ENCODE results near the gene IMPDH1. TPM values are rescaled to one million over a fixed set of nuclear protein-coding genes. Genes with fewer than 3 reads are reported as not detected.
"Not testable (repeated sequence)": the region's sequence is repeated elsewhere in the genome, so short reads cannot be mapped to it uniquely, and the experiment has no call there.

The IMPDH1 gene
- total RNA-seq = 83.0 and 121 TPM in 2 replicates

DNA sequence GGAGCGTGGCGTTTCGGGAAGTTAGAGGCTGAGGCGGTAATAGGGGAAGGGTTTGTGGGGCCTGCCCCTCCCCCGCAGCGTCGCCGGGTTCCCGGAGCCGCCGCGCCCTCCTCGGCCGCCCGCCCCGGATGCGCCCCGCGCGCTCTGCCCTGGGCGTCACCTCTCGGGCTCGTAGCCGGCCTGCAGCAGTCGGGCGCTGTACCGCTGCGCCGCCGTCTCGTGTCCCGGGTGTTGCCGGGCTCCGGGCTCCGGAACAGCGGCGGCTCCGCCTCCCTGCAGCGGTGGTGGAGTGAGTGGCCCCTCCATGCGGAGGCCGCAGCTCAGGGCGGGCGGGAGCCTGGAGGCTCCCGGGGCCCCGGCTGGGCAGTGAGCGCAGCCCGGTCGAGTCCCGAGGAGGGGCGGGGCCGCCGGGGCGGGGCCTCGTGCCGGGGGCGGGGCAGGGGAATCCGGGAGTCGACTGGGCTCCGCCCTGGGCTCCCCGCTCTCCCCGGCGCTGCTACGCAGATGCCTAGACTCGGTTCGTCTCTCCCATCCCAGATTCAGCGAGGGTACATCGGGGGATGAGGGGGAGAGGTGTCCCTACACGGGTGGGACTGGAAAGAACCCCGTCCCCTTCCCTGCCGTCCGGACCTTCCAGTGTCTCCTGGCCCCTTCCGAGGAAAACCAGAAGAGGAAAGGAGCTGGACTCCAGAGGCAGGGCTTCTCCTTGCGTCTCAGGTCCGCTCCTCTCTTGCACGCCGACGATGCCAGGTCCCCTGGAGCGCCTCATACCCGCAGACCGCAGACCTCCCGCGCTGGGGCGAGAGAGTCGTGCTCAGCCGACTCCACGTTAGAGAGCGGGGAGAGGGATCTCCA, at the start of gene IMPDH1:
Gene IMPDH1 (minus strand): TSS at position 387 of the 855 bp plus-strand sequence. CDS start 81 bp downstream, at position 306.
- DNase-seq (ENCODE audit: extremely low read depth, low read depth, low spot score) = no peak

GRCh38 chr7:128459394-128459878, 49.7 kb upstream of the IMPDH1 start:
- no peak for DNase-seq (ENCODE audit: extremely low read depth, low read depth, low spot score)

- no peak for DNase-seq (ENCODE audit: extremely low read depth, low read depth, low spot score)
These were observed 49.2 kb upstream of the IMPDH1 start for GRCh38 chr7:128458956-128459355.

- DNase-seq (ENCODE audit: extremely low read depth, low read depth, low spot score) = not testable (repeated sequence)
These were observed 47.6 kb upstream of the IMPDH1 start for GRCh38 chr7:128457385-128457784.

GRCh38 chr7:128456255-128456725, 46.5 kb upstream of the IMPDH1 start:
- DNase-seq (ENCODE audit: extremely low read depth, low read depth, low spot score) = no peak

GRCh38 chr7:128455543-128456254, 45.9 kb upstream of the IMPDH1 start, which contains the start of gene HILPDA:
Gene HILPDA (plus strand): TSS chr7:128455878. CDS start chr7:128457269, 1,391 bp downstream.
- no peak for DNase-seq (ENCODE audit: extremely low read depth, low read depth, low spot score)

GRCh38 chr7:128454808-128455542, 45.2 kb upstream of the IMPDH1 start:
- no peak for DNase-seq (ENCODE audit: extremely low read depth, low read depth, low spot score)

DNA sequence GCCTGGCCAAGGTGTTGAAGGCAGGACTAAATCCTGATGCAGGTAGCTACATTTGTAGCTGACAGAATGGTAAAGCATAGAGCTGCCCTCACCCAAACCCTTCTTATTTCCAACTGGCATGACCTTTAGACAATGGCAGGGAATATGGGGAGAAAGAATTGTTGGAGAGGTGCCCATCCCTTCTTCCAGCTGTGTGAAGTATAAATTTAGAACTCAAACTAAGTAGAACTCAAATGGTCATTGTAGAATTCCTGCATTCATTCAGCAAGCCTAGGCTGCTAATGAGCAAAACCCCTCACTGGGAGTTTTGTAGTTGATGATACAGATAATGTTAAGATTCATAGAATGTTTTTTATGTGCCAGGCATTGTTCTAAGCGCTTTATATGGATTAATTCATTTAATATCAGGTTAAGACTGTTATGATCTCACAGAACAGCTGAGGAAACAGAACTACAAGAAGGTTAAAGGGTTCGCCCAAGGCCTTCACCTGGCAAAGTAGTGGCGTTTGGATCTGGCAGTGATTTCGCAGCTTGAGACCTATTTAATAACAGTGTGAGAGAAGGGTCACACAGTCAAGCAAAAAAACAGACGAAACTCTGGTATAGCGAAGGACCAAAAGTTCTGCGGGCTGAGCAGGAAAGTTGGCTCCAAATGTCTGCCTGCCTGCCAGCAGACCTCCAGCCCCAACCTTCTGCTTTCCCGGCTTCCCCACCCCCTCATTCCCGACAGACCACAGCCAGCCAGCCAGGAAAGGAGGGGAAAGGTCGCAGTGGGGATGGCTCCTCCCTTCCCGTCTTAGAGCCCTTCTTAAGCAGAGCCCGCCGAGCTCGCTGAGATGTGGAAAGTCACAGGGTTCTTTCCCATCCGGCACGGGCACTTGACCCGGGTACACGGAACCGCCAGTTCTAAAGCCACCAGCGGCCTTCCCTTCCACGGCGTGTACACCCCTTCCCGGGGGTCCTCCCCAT, 44.3 kb upstream of the IMPDH1 start:
- no peak for DNase-seq (ENCODE audit: extremely low read depth, low read depth, low spot score)

DNA sequence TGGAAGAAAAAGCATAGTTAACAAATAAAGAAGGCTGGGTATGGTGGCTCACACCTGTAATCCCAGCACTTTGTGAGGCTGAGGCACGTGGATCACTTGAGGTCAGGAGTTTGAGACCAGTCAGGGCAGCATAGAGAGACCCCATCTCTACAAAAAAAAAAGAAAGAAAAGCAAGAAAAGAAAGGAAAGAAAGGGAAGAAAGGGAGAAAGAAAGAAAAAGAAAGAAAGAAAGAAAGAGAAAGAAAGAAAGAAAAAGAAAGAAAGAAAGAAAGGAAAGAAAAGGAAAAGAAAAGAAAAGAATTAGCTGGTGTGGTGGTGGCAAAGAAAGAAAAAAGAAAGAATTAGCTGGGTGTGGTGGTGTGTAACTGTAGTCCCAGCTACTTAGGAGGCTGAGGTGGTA, 42.8 kb upstream of the IMPDH1 start:
- DNase-seq (ENCODE audit: extremely low read depth, low read depth, low spot score) = no peak

- no peak for DNase-seq (ENCODE audit: extremely low read depth, low read depth, low spot score)
These were observed 41.1 kb upstream of the IMPDH1 start for GRCh38 chr7:128450913-128451312.

GRCh38 chr7:128450409-128450808, 40.6 kb upstream of the IMPDH1 start:
- DNase-seq (ENCODE audit: extremely low read depth, low read depth, low spot score) = no peak

GRCh38 chr7:128448751-128449302, 39.0 kb upstream of the IMPDH1 start:
- DNase-seq (ENCODE audit: extremely low read depth, low read depth, low spot score) = no peak

DNA sequence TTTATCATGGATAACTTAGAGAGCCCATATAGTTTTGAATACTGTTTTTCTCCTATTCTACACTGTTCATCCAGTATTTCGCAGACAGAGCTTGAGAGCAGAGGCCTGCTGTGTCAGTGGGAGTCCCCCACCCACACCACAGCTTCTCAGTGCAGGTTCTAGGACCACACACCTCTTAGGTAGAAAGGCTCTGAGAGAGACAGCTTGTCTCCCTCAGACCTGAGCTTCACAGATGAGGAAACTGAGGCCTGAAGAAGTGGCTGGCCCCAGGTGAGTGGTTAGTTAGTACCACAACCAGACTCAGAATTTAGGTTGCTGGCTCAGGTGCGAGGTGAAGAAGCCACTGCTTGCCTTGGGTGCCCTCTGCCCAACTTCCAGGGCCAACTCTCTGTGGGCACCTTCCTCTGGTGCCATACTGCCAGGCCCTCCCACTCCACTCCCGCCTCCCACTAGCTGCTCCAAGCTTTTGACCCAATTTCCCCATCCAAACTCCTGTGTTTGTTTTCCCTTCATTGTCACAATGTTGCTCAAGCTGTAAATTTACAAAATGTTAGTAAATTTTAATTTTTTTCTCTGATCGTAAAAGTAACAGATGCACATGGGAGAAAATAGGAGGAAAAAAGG, 38.3 kb upstream of the IMPDH1 start:
- no peak for DNase-seq (ENCODE audit: extremely low read depth, low read depth, low spot score)

DNA sequence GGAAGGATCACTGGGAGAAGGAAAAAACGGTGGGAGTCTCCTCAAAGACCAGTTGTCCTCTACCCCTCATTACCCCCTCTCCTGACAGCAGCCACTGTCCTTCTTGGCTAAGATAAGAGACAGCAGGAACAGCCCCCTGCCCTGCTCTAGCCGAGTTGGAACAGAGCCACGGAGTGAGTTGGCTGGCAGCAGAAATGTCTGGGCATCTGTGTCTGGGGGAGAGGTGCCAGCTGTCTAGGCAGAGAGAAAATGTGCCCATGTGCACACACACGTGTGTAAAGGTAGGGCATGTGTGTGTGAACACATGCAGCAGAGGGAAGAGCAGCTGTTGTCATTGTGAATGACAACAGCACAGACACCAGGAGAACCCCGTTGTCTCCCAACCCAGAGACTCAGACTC, 36.5 kb upstream of the IMPDH1 start:
- DNase-seq (ENCODE audit: extremely low read depth, low read depth, low spot score) = no peak

GRCh38 chr7:128443831-128444600, 34.2 kb upstream of the IMPDH1 start:
- DNase-seq (ENCODE audit: extremely low read depth, low read depth, low spot score) = no peak

- no peak for DNase-seq (ENCODE audit: extremely low read depth, low read depth, low spot score)
These were observed 32.6 kb upstream of the IMPDH1 start for GRCh38 chr7:128442356-128442755.

- no peak for DNase-seq (ENCODE audit: extremely low read depth, low read depth, low spot score)
These were observed 27.9 kb upstream of the IMPDH1 start for GRCh38 chr7:128437426-128438332.

Measured in glomerular endothelial cell (primary cell).